Measurements from ENCODE around the gene TRPM2. TPM values are rescaled to one million over a fixed set of nuclear protein-coding genes. Genes with fewer than 3 reads are reported as not detected.

Gene TRPM2
- total RNA-seq, 1 experiment from 2014 or later, result 5.7 TPM

DNA sequence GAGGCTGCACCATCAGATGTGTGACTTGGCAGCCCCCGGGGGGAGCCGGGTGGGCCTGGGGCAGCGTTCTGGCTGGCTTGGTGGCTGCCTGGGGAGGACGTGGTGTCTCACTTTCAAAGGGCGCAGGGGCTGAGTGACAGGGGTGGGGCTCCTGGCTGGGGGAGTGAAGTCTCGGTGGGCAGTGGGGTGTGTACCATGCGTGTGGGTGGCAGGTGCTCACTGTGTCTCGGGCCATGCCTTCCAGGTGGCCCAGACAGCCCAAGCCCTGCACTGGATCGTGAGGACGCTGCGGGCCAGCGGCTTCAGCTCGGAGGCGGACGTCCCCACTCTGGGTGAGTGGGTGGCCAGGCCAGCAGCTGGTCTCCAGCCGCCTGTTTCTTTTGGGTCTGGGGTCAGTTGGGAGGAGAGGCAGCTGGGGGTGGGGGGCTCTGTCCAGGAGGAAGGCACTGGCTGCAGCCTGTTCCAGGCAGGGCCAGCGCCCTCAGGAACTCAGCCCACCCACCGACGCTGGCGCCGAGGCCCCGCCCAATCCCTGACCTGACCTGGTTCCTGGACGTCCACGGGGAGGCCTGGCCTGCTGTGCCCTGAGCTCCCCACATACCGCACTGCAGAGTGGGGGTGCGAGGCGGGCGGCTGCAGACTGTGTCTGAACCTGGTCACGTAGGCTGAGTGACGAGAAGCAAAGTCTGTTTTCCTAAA, 71.3 kb downstream of the TRPM2 start:
- no peak for DNase-seq (ENCODE audit: extremely low read depth, low read depth)

GRCh38 chr21:44425307-44425894, 72.0 kb downstream of the TRPM2 start:
- DNase-seq (ENCODE audit: extremely low read depth, low read depth), result peak; percentile 24

- DNase-seq (ENCODE audit: extremely low read depth, low read depth), result no peak
These were observed 72.7 kb downstream of the TRPM2 start for GRCh38 chr21:44425895-44426662.

GRCh38 chr21:44426663-44427191, 73.3 kb downstream of the TRPM2 start:
- DNase-seq (ENCODE audit: extremely low read depth, low read depth), result no peak

GRCh38 chr21:44427241-44428120, 74.1 kb downstream of the TRPM2 start:
- no peak for DNase-seq (ENCODE audit: extremely low read depth, low read depth)

DNA sequence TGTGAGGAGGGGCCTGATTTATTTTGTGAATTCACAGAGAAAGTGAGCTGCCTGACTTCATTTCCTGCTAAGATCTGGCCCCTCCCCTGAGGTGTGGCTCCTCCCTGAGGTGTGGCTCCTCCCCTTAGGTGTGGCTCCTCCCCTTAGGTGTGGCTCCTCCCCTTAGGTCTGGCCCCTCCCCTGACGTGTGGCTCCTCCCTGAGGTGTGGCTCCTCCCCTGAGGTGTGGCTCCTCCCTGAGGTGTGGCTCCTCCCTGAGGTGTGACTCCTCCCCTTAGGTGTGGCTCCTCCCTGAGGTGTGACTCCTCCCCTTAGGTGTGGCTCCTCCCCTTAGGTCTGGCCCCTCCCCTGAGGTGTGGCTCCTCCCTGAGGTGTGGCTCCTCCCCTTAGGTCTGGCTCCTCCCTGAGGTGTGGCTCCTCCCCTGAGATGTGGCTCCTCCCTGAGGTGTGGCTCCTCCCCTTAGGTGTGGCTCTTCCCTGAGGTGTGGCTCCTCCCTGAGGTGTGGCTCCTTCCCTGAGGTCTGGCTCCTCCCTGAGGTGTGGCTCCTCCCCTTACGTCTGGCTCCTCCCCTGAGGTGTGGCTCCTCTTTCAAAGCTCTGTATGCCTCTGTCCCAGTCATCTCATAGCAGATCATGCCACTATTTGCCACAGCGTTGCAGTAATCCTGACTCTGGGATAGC, 75.0 kb downstream of the TRPM2 start:
- DNase-seq (ENCODE audit: extremely low read depth, low read depth), result peak; percentile 33

DNA sequence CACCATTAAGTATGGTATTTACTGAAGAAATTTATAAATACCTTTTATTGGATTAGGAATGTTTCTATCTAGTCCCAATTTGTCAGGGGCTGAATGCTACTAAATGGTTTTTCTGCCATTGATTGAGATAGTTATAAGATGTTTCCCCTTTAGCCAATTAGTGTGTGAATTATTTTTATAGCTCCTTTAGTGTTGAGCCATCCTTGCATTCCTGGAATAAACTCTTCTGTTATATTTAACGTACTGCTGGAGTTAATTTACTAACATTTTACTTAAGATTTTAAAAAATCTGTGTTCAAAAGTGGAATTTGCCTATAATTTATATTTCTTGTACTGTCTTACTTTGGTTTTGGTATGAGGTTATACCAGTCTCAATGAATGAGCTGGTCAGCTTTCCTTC, 76.5 kb downstream of the TRPM2 start:
- DNase-seq (ENCODE audit: extremely low read depth, low read depth), result no peak

DNA sequence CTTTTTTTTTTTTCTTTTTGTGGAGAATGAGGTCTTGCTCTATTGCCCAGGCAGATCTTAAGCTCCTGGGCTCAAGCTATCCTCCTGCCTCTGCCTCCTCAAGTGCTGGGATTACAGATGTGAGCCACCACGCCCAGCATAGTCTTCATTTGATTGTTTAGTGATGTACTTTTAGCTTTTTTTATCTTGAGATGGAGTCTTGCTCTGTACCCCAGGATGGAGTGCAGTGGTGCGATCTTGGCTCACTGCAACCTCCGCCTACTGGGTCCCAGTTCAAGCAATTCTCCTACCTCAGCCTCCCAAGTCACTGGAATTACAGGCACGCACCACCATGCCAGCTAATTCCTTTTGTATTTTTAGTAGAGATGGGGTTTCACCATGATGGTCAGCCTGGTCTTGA, 77.9 kb downstream of the TRPM2 start:
- DNase-seq (ENCODE audit: extremely low read depth, low read depth), result no peak

DNA sequence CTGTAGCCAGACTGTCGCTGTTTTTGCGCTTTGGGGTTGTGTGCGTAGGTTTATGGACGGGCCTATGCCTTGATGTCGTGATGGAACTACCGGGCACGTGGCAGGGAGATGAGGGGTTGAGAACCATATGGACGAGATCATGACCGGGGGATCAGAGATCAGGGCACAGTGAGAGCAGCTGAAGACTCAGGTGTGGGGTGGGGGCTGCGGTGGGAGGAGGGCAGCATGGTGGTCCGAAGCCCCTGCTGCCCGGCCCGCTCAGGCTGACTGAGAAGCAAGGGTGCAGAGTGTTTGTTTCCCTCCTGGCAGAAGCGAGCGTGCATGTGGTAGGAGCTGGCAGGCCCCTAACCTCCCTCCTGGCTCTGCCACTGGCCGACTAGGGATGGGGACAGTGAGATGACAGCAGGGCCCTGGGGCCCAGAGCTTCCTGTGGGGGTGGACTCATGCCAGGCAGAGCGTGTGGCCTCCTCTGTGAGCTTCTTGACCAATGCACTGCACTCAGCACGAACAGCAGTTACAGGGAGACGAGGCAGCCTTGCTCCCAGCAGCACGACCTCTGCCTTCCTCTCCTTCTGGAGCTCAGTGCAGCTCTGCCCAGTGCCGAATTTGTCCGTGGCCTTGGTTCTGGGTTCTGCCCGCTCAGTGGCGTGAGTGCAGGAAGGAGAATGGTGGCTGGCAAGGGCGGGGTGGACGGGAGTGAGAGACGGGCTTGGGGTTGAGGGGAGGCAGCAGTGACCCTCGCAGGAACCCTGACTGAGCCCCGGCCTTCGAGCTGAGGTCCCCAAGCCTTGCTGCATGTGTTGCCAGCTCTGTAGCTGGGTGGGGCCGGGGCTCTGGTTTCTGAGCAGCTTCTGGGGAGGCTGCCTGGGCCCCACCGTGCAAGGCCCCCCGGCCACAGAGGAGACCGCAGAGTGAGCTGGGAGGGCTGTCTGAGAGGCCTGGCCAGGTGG, 79.7 kb downstream of the TRPM2 start:
- DNase-seq (ENCODE audit: extremely low read depth, low read depth), result no peak

GRCh38 chr21:44433791-44434567, 80.6 kb downstream of the TRPM2 start:
- DNase-seq (ENCODE audit: extremely low read depth, low read depth), result no peak

DNA sequence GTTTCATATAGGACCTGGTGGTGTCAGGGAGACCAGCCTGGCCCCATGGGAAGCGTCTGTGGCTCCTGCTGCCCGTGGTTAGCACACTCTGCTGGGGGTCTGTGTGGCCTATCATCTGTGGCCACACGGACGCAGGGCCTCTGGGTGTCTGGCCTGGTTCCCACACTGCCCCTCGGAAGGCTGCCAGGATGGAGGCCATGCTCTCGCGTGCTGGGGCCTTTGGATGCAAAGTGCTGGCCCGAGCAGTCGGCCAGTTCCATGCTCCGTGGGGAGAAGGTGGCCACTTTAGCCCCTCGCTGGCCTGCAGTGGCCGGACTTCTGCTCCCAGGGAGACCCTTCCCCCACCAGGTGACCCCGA, 81.1 kb downstream of the TRPM2 start:
- DNase-seq (ENCODE audit: extremely low read depth, low read depth), result no peak

DNA sequence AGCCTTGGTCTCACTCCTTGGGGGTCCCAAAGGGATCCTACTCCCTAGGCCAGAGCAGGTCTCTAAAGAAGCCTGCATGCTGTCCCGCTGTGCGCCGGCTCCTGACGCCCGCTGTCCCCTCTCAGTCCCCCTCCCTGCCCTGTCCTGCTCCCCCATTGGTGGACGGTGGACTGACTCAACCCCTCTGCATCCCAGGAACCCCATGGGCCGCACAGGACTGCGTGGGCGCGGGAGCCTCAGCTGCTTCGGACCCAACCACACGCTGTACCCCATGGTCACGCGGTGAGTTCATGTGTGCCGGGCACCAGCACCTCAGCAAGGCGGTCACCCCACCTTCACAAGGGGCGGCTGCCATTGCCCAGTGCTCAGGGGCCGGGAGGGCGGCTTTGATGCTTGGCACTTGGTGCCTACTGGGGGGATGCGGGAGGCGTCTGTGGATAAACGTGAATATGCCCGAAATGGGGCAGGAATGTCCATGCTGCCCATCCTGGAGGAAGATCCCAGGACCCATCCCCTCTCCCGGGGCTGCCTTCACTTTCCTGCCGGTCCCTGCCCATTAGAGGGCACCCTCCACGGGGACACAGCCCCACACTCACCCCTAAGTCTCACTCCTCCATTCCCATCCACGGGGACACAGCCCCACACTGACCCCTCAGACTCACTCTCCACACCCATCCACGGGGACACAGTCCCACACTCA, 81.7 kb downstream of the TRPM2 start:
- no peak for DNase-seq (ENCODE audit: extremely low read depth, low read depth)

GRCh38 chr21:44436111-44436611, 82.7 kb downstream of the TRPM2 start:
- DNase-seq (ENCODE audit: extremely low read depth, low read depth), result no peak

DNA sequence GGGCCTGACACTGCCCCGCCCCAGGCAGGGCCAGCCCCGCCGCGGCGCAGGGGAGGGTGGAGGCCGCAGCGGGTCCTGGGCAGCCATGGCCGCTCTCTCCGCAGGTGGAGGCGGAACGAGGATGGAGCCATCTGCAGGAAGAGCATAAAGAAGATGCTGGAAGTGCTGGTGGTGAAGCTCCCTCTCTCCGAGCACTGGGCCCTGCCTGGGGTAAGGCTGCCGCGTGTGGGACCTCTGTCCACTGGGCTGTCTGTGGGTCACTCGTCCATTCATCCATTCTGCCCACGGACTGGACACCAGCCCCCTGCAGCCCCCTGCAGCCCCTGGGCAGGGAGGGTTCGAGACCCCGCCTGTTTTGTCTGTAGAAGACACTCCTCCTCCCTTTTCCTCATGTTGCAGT, 83.5 kb downstream of the TRPM2 start:
- DNase-seq (ENCODE audit: extremely low read depth, low read depth), result no peak

DNA sequence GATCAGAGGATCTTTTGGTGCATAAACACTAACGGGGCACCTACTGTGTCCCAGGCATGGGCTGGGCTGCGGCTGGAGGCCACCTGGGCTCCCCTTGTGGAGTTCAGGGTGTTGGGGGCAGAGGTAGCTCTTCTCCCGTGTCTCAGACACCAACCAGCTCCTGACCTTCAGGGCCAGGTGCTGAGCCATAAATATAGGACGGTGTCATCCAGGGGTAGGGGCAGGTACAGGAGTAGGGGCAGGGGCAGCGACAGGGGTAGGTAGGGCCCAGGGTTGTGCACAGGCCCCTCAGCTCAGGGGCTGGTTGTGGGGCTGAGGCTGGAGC, 83.9 kb downstream of the TRPM2 start:
- no peak for DNase-seq (ENCODE audit: extremely low read depth, low read depth)

- DNase-seq (ENCODE audit: extremely low read depth, low read depth), result no peak
These were observed 84.4 kb downstream of the TRPM2 start for GRCh38 chr21:44437696-44438431.

Data from NCI-H460 (cell line).